SJSA1 (cell line): ENCODE data around the gene STXBP4. TPM values are rescaled to one million over a fixed set of nuclear protein-coding genes. Genes with fewer than 3 reads are reported as not detected.

Experiments
- DNase-seq, 2 experiments: peaks; one replicate each; pipeline ENCODE4 v3.0.0-alpha.2; 2015 to 2020; ENCODE audit warnings: low spot score in 2 of 2, low read depth in 1 of 2
- H3K27ac ChIP-seq: fragments of 250-450 bp; sonication (Bioruptor Pico); 2 replicates; pipeline ENCODE4 v1.5.1; 2020; ENCODE audit warnings: mild to moderate bottlenecking, moderate library complexity
- H3K27me3 ChIP-seq: fragments of 250-450 bp; sonication (Bioruptor Pico); replicated peaks from 2 replicates; pipeline ENCODE4 v1.5.1; 2020; ENCODE audit warnings: mild to moderate bottlenecking, moderate library complexity
- H3K36me3 ChIP-seq: fragments of 250-450 bp; sonication (Bioruptor Pico); 2 replicates; pipeline ENCODE4 v1.5.1; 2020; ENCODE audit warnings: mild to moderate bottlenecking
- H3K4me1 ChIP-seq: fragments of 250-450 bp; sonication (Bioruptor Pico); replicated peaks from 2 replicates; pipeline ENCODE4 v1.6.1; 2021; ENCODE audit warnings: mild to moderate bottlenecking
- H3K4me3 ChIP-seq: fragments of 250-450 bp; sonication (Bioruptor Pico); 2 replicates; pipeline ENCODE4 v1.5.1; 2020; ENCODE audit warnings: mild to moderate bottlenecking
- H3K9me3 ChIP-seq: fragments of 250-450 bp; sonication (Bioruptor Pico); replicated peaks from 2 replicates; pipeline ENCODE4 v1.5.1; 2020; ENCODE audit warnings: mild to moderate bottlenecking
- total RNA-seq: library from RNA; depleted of rRNA; stranded (reverse); fragments of >200 nt; shearing (Covaris generic); gene quantifications from 2 replicates; pipeline ENCODE4 v1.2.3, GENCODE V29; 2014

Gene STXBP4
- total RNA-seq, 1 experiment from 2014 or later, result 29.1 TPM

- Histone ChIP-seq H3K9me3 (no peaks in the 10 kb centered on the region), H3K27ac (no peak overlapping the region)
- no peak for DNase-seq
Measured at GRCh38 chr17:55190748-55191147, 222.2 kb downstream of the STXBP4 start.

GRCh38 chr17:55198690-55199370, 230.3 kb downstream of the STXBP4 start:
- DNase-seq, result no peak
- Histone ChIP-seq H3K27ac (no peak overlapping the region), H3K4me1 (peaks cover 9% of the 10 kb centered on the region), H3K4me3 (no peak overlapping the region), H3K36me3 (no peaks in the 10 kb centered on the region), H3K9me3 (no peaks in the 10 kb centered on the region), H3K27me3 (no peaks in the 10 kb centered on the region)

More at GRCh38 chr17:55190748-55191147, 222.2 kb downstream of the STXBP4 start:
- Histone ChIP-seq H3K27me3 (no peaks in the 10 kb centered on the region), H3K36me3 (no peaks in the 10 kb centered on the region), H3K4me1 (0 out of 2 replicates have a peak, but pooled peaks cover 4% of the 10 kb centered on the region), H3K4me3 (no peak overlapping the region)

GRCh38 chr17:55200904-55201303, 232.3 kb downstream of the STXBP4 start:
- Histone ChIP-seq H3K27ac (no peak overlapping the region), H3K27me3 (no peaks in the 10 kb centered on the region; the same call in 1 of the 2 replicates)

GRCh38 chr17:55201308-55201932, 232.9 kb downstream of the STXBP4 start:
- Histone ChIP-seq H3K27me3 (no peaks in the 10 kb centered on the region; the same call in 1 of the 2 replicates), H3K36me3 (no peaks in the 10 kb centered on the region), H3K27ac (no peak overlapping the region), H3K4me1 (peaks cover 9% of the 10 kb centered on the region), H3K4me3 (no peak overlapping the region), H3K9me3 (no peaks in the 10 kb centered on the region)
- no peak for DNase-seq

More at GRCh38 chr17:55200904-55201303, 232.3 kb downstream of the STXBP4 start:
- Histone ChIP-seq H3K4me3 (no peak overlapping the region), H3K4me1 (peaks cover 9% of the 10 kb centered on the region), H3K9me3 (no peaks in the 10 kb centered on the region), H3K36me3 (no peaks in the 10 kb centered on the region)
- DNase-seq, result no peak

GRCh38 chr17:55202896-55203295, 234.3 kb downstream of the STXBP4 start:
- Histone ChIP-seq H3K36me3 (no peaks in the 10 kb centered on the region), H3K27me3 (no peaks in the 10 kb centered on the region; the same call in 1 of the 2 replicates), H3K27ac (no peak overlapping the region), H3K4me1 (peaks cover 3% of the 10 kb centered on the region), H3K9me3 (no peaks in the 10 kb centered on the region), H3K4me3 (no peak overlapping the region)
- no peak for DNase-seq

- Histone ChIP-seq H3K9me3 (no peaks in the 10 kb centered on the region), H3K27ac (no peak overlapping the region), H3K4me1 (no peaks in the 10 kb centered on the region), H3K4me3 (no peak overlapping the region), H3K36me3 (no peaks in the 10 kb centered on the region), H3K27me3 (no peaks in the 10 kb centered on the region; the same call in 1 of the 2 replicates)
- no peak for DNase-seq
Measured at GRCh38 chr17:55208078-55208812, 239.7 kb downstream of the STXBP4 start.

GRCh38 chr17:55210292-55210691, 241.7 kb downstream of the STXBP4 start:
- no peaks in the 10 kb centered on the region for H3K36me3 ChIP-seq
- DNase-seq, result no peak
- no peak overlapping the region for H3K4me3 ChIP-seq
- no peaks in the 10 kb centered on the region for H3K9me3 ChIP-seq
- no peak overlapping the region for H3K27ac ChIP-seq
- H3K27me3 ChIP-seq, result no peaks in the 10 kb centered on the region
- H3K4me1 ChIP-seq, result no peaks in the 10 kb centered on the region

GRCh38 chr17:55212880-55213279, 244.3 kb downstream of the STXBP4 start:
- no peaks in the 10 kb centered on the region for H3K36me3 ChIP-seq

GRCh38 chr17:55215711-55216110, 247.1 kb downstream of the STXBP4 start:
- no peaks in the 10 kb centered on the region for H3K36me3 ChIP-seq
- no peaks in the 10 kb centered on the region for H3K4me1 ChIP-seq
- H3K27ac ChIP-seq, result no peak overlapping the region
- no peak for DNase-seq
- H3K9me3 ChIP-seq, result no peaks in the 10 kb centered on the region
- no peak overlapping the region for H3K4me3 ChIP-seq
- no peaks in the 10 kb centered on the region for H3K27me3 ChIP-seq

More at GRCh38 chr17:55212880-55213279, 244.3 kb downstream of the STXBP4 start:
- Histone ChIP-seq H3K27me3 (no peaks in the 10 kb centered on the region), H3K4me1 (no peaks in the 10 kb centered on the region), H3K9me3 (no peaks in the 10 kb centered on the region), H3K4me3 (no peak overlapping the region), H3K27ac (no peak overlapping the region)
- DNase-seq, result no peak

- Histone ChIP-seq H3K4me1 (no peaks in the 10 kb centered on the region), H3K27ac (no peak overlapping the region), H3K9me3 (no peaks in the 10 kb centered on the region), H3K36me3 (no peaks in the 10 kb centered on the region), H3K4me3 (no peak overlapping the region), H3K27me3 (no peaks in the 10 kb centered on the region)
- no peak for DNase-seq
Measured at GRCh38 chr17:55216888-55217287, 248.3 kb downstream of the STXBP4 start.

GRCh38 chr17:55219459-55219858, 250.9 kb downstream of the STXBP4 start:
- Histone ChIP-seq H3K27ac (no peak overlapping the region), H3K9me3 (no peaks in the 10 kb centered on the region), H3K4me3 (no peak overlapping the region), H3K4me1 (no peaks in the 10 kb centered on the region), H3K27me3 (no peaks in the 10 kb centered on the region), H3K36me3 (no peaks in the 10 kb centered on the region)
- DNase-seq, result no peak

- DNase-seq, result no peak
- Histone ChIP-seq H3K36me3 (no peaks in the 10 kb centered on the region), H3K27me3 (no peaks in the 10 kb centered on the region), H3K9me3 (no peaks in the 10 kb centered on the region), H3K27ac (no peak overlapping the region), H3K4me1 (no peaks in the 10 kb centered on the region), H3K4me3 (no peak overlapping the region)
Measured at GRCh38 chr17:55219934-55220333, 251.4 kb downstream of the STXBP4 start.
